HEK293 (cell line): ENCODE data around the gene TMEM239.

Experiments
- CTCF ChIP-seq: fragments of 450-650 bp; formaldehyde crosslinking; IDR thresholded peaks from 2 replicates; pipeline ENCODE4 v1.5.1; 2016; ENCODE audit warnings: missing biosample characterization, missing genetic modification characterization
- REST ChIP-seq: fragments of 450-650 bp; formaldehyde crosslinking; IDR thresholded peaks from 2 replicates; pipeline ENCODE4 v1.5.1; 2016; ENCODE audit warnings: missing biosample characterization, missing genetic modification characterization
- SALL2 ChIP-seq: fragments of 450-650 bp; formaldehyde crosslinking; IDR thresholded peaks from 2 replicates; pipeline ENCODE4 v1.5.0; 2017; ENCODE audit warnings: missing biosample characterization, mild to moderate bottlenecking, missing genetic modification characterization, borderline replicate concordance
- SETDB1 ChIP-seq: IDR thresholded peaks from one replicate; pipeline ENCODE4 v1.6.1; 2017; ENCODE audit warnings: mild to moderate bottlenecking, low read length, moderate library complexity, mixed read lengths; ENCODE audit not compliant: insufficient read length
- ZNF280D ChIP-seq: fragments of 450-650 bp; formaldehyde crosslinking; IDR thresholded peaks from 2 replicates; pipeline ENCODE4 v1.5.1; 2016; ENCODE audit warnings: missing biosample characterization, missing genetic modification characterization
- ZNF558 ChIP-seq: fragments of 450-650 bp; formaldehyde crosslinking; IDR thresholded peaks from 2 replicates; pipeline ENCODE4 v1.5.1; 2016; ENCODE audit warnings: missing biosample characterization, missing genetic modification characterization
- ZNF629 ChIP-seq: fragments of 450-650 bp; formaldehyde crosslinking; IDR thresholded peaks from 2 replicates; pipeline ENCODE4 v1.5.1; 2017; ENCODE audit warnings: missing biosample characterization, missing genetic modification characterization
- ZNF704 ChIP-seq: fragments of 450-650 bp; formaldehyde crosslinking; IDR thresholded peaks from 2 replicates; pipeline ENCODE4 v1.5.1; 2016; ENCODE audit warnings: missing biosample characterization, missing genetic modification characterization

- TF ChIP-seq REST (no peak), ZNF629 (tag by site-specific recombination) (no peak), ZNF280D (tag by site-specific recombination) (no peak), SALL2 (tag by site-specific recombination) (no peak), ZNF704 (tag by site-specific recombination) (no peak), CTCF (no peak), SETDB1 (no peak), ZNF558 (no peak)
Observed at GRCh38 chr20:2800521-2801285, 15.5 kb upstream of the TMEM239 start, which contains the start of gene CPXM1.
